WTC11 (cell line): Measurements from ENCODE around the gene MKX.

Experiments used
- AFF4 ChIP-seq: sonication (generic); formaldehyde crosslinking; IDR thresholded peaks from 2 replicates; pipeline ENCODE4 v1.8.1; 2023; ENCODE audit warnings: mild to moderate bottlenecking, missing genetic modification reagents, borderline replicate concordance
- CREB1 ChIP-seq: sonication (generic); formaldehyde crosslinking; IDR thresholded peaks from 2 replicates; pipeline ENCODE4 v1.8.0; 2023; ENCODE audit warnings: mild to moderate bottlenecking, missing genetic modification reagents
- FOXJ3 ChIP-seq: sonication (generic); formaldehyde crosslinking; IDR thresholded peaks from 2 replicates; pipeline ENCODE4 v1.9.0; 2021; ENCODE audit warnings: missing genetic modification reagents, mild to moderate bottlenecking, borderline replicate concordance
- TF ChIP-seq, protein P1 (sequence below): fragments of 200-600 bp; IDR thresholded peaks from 2 replicates; pipeline ENCODE4 v1.8.0; 2022; ENCODE audit warnings: antibody characterized with exemption

GRCh38 chr10:27624941-27625340 lies 120.7 kb downstream of the MKX start:
- TF ChIP-seq CREB1 (CRISPR knock-in tag) (no peak), AFF4 (CRISPR knock-in tag) (no peak), FOXJ3 (CRISPR knock-in tag) (no peak)
- TF ChIP-seq, protein P1, sequence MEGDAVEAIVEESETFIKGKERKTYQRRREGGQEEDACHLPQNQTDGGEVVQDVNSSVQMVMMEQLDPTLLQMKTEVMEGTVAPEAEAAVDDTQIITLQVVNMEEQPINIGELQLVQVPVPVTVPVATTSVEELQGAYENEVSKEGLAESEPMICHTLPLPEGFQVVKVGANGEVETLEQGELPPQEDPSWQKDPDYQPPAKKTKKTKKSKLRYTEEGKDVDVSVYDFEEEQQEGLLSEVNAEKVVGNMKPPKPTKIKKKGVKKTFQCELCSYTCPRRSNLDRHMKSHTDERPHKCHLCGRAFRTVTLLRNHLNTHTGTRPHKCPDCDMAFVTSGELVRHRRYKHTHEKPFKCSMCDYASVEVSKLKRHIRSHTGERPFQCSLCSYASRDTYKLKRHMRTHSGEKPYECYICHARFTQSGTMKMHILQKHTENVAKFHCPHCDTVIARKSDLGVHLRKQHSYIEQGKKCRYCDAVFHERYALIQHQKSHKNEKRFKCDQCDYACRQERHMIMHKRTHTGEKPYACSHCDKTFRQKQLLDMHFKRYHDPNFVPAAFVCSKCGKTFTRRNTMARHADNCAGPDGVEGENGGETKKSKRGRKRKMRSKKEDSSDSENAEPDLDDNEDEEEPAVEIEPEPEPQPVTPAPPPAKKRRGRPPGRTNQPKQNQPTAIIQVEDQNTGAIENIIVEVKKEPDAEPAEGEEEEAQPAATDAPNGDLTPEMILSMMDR, result no peak
